GM12878 (cell line): ENCODE results near the gene NGRN.

Experiments used
- EGR1 ChIP-seq, 2 experiments: IDR thresholded peaks; 1 replicate in 1 of 2; 2 replicates in 1 of 2; pipeline ENCODE4 v1.6.1; 2011 to 2012; ENCODE audit warnings: low read depth in 2 of 2, low read length in 2 of 2, borderline replicate concordance in 1 of 2, mild to moderate bottlenecking in 1 of 2, moderate library complexity in 1 of 2
- MYC ChIP-seq: IDR thresholded peaks from 2 replicates; pipeline ENCODE4 v1.6.1; 2011; ENCODE audit warnings: mild to moderate bottlenecking, low read length, moderate library complexity, inconsistent platforms; ENCODE audit not compliant: insufficient read depth, insufficient replicate concordance, insufficient read length, severe bottlenecking
- POLR2AphosphoS5 ChIP-seq: IDR thresholded peaks from 2 replicates; pipeline ENCODE4 v1.6.1; 2011; ENCODE audit warnings: mild to moderate bottlenecking, low read length, inconsistent platforms
- TBL1XR1 ChIP-seq: IDR thresholded peaks from 2 replicates; pipeline ENCODE4 v1.6.1; 2012; ENCODE audit warnings: low read depth, low read length, improper control_type of control experiment
- ZNF687 ChIP-seq: fragments of 450-650 bp; IDR thresholded peaks from 2 replicates; pipeline ENCODE4 v1.6.1; 2017; ENCODE audit warnings: mild to moderate bottlenecking, moderate library complexity

DNA sequence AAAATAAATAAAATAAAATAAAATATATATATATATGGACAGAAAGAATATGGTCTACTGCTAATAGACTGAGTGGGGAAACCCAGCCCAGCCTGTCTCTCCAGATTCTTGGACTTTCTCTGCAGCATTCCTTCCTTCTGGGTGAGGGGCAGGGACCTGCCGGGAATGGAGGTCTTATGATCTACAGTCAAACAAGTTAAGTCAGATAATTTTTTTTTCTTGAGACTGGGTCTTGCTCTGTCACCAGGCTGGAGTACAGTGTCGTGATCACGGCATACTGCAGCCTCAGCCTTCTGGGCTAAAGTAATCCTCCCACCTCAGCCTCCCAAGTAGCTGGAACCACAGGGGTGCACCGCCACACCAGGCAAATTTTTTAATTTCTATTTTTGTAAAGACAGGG, 53.1 kb downstream of the NGRN start:
- no peak for TF ChIP-seq ZNF687
- TF ChIP-seq EGR1 (IDR thresholded peaks at IDR 0.05; ENCODE audit: borderline replicate concordance in 1 of 2, low read depth in 2 of 2, low read length in 2 of 2) = no peak
- no peak for TF ChIP-seq TBL1XR1
- TF ChIP-seq MYC = no peak
- no peak for TF ChIP-seq POLR2AphosphoS5
